Measurements from ENCODE around the gene QRFP. TPM values are rescaled to one million over a fixed set of nuclear protein-coding genes. Genes with fewer than 3 reads are reported as not detected.

The QRFP gene
- total and polyA plus RNA-seq, 2 of the 8 experiments (the other 6 are each of a cell fraction or from before 2014, with no cell fraction given): not detected

DNA sequence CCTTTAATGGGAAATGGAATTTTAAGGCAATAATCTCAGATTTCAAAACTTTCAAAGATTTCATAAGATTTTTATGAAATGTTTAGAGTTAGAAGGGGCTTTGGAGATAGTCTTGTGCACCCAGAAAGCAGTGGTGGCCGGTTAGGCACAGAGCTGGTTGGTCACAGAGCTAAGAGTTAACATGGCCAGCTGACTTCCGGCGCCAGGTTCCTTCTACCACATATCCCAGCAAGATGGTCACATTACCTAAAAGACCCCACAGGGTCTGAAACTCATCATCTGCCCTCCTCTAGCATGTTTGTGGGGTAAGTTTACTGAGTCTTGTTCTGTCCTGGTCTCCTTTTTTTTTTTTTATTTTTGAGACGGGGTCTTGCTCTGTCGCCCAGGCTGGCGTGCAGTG is 19.3 kb downstream of the QRFP start:
- Histone ChIP-seq H3K14ac (ENCODE audit: insufficient read length) (no peak overlapping the region), H2BK5ac (ENCODE audit: low read depth, low read length) (no peak overlapping the region), H4K8ac (ENCODE audit: extremely low read depth, insufficient read depth, low read length) (no peak overlapping the region), H3K9ac (replicated peaks in 1 of 4; ENCODE audit: extremely low read depth in 1 of 4, low read depth in 3 of 4, low read length in 3 of 4) (no peak overlapping the region), H2AK5ac (ENCODE audit: low read depth, low read length) (no peak overlapping the region), H3K27ac (ENCODE audit: low read depth, low read length) (no peak overlapping the region), H3K9me3 (ENCODE audit: insufficient read depth in 2 of 2, low read depth in 1 of 2, low read length in 1 of 2) (no peaks in the 10 kb centered on the region), H3K36me3 (ENCODE audit: control insufficient read depth in 2 of 4, insufficient read depth in 4 of 4, low read length in 3 of 4) (peaks cover 53 to 82% (median 76%) of the 10 kb centered on the region in 4 experiments), H3K18ac (ENCODE audit: extremely low read depth, low read length) (no peak overlapping the region), H4K20me1 (replicated peaks in 1 of 2; ENCODE audit: control insufficient read depth in 1 of 2, insufficient read depth in 2 of 2, low read length in 2 of 2) (peaks cover 1 to 9% of the 10 kb centered on the region in 2 experiments), H2BK20ac (ENCODE audit: low read length) (no peak overlapping the region), H3K4me3 (ENCODE audit: extremely low read depth in 1 of 4, insufficient read depth in 2 of 4, low read depth in 3 of 4, low read length in 4 of 4) (no peak overlapping the region), H3K23ac (ENCODE audit: insufficient read length) (no peak overlapping the region), H2BK12ac (ENCODE audit: low read depth, low read length) (no peak overlapping the region), H3K4me2 (ENCODE audit: insufficient read depth in 1 of 2, low read depth in 2 of 2, low read length in 2 of 2) (no peak overlapping the region), H2BK15ac (ENCODE audit: low read length) (no peak overlapping the region), H3K79me1 (ENCODE audit: low read depth, low read length) (peaks cover 3% of the 10 kb centered on the region), H3K79me2 (ENCODE audit: control insufficient read depth in 1 of 2, insufficient read depth in 2 of 2, low read length in 2 of 2) (no peaks in the 10 kb centered on the region), H2BK120ac (replicated peaks; ENCODE audit: low read depth, low read length) (no peak overlapping the region), H2AFZ (ENCODE audit: low read length) (no peak overlapping the region), H3K56ac (replicated peaks; ENCODE audit: insufficient read length, low read depth, low read length) (no peak overlapping the region), H4K91ac (replicated peaks; ENCODE audit: insufficient read length, low read length) (no peak overlapping the region), H3K23me2 (ENCODE audit: low read depth, low read length) (no peaks in the 10 kb centered on the region), H3K4me1 (replicated peaks in 1 of 4; ENCODE audit: control insufficient read depth in 3 of 4, insufficient read depth in 4 of 4, low read length in 3 of 4) (no peaks in the 10 kb centered on the region), H3K27me3 (replicated peaks in 1 of 4; ENCODE audit: control insufficient read depth in 3 of 4, extremely low read depth in 1 of 4, insufficient read depth in 3 of 4, low read length in 3 of 4) (no peaks in the 10 kb centered on the region), H4K5ac (ENCODE audit: insufficient read length, low read depth, low read length) (no peak overlapping the region), H3K4ac (replicated peaks; ENCODE audit: insufficient read length, low read depth, low read length) (no peak overlapping the region)
- no peak for DNase-seq (ENCODE audit: low read depth in 1 of 2, low spot score in 2 of 2)
- no peak for FAIRE-seq
- TF ChIP-seq, protein P1, sequence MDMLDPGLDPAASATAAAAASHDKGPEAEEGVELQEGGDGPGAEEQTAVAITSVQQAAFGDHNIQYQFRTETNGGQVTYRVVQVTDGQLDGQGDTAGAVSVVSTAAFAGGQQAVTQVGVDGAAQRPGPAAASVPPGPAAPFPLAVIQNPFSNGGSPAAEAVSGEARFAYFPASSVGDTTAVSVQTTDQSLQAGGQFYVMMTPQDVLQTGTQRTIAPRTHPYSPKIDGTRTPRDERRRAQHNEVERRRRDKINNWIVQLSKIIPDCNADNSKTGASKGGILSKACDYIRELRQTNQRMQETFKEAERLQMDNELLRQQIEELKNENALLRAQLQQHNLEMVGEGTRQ (IDR thresholded peaks at IDR 0.05; ENCODE audit: low read length): no peak
- 96% methylated on average over 6 of the region's 6 CpGs; no CpG with 5 or more reads in 1 of the 2 experiments for WGBS, 2 experiments (ENCODE audit: extremely low coverage in 1 of 2, insufficient coverage in 1 of 2, insufficient read length in 1 of 2, insufficient replicate concordance in 2 of 2, low coverage in 1 of 2, low lambda C conversion rate in 2 of 2, missing lambda C conversion rate in 1 of 2)
- POLR2A ChIA-PET (ENCODE audit: partially characterized antibody): interaction anchor here (1.3 kb wide), 1 partner anchor 176 kb away, joined by 3 read pairs; no protein-coding TSS in a partner anchor
- CTCF ChIA-PET (ENCODE audit: partially characterized antibody): interaction anchor here (0.6 to 1.9 kb wide), 6 partner anchors 11 to 170 kb away, joined by 3 to 11 read pairs (median 3); no protein-coding TSS in a partner anchor

Measured in H1 (cell line).